Brain microvascular endothelial cell (primary cell): ENCODE measurements around the gene ZWILCH.

Experiments
- DNase-seq: peaks from one replicate; pipeline ENCODE4 v3.0.0-alpha.2; 2020
- H3K27ac ChIP-seq: fragments of 250-450 bp; sonication (Bioruptor Pico); 2 replicates; pipeline ENCODE4 v1.5.1; 2020; ENCODE audit warnings: mild to moderate bottlenecking, moderate library complexity
- H3K27me3 ChIP-seq: fragments of 250-450 bp; sonication (Bioruptor Pico); replicated peaks from 2 replicates; pipeline ENCODE4 v1.5.1; 2020; ENCODE audit warnings: mild to moderate bottlenecking
- H3K36me3 ChIP-seq: fragments of 250-450 bp; sonication (Bioruptor Pico); replicated peaks from 2 replicates; pipeline ENCODE4 v1.5.1; 2020; ENCODE audit warnings: mild to moderate bottlenecking
- H3K4me3 ChIP-seq: 2 replicates; pipeline ENCODE4 v1.5.1; 2011; ENCODE audit warnings: low read depth, mild to moderate bottlenecking, control low read depth, low read length, moderate library complexity
- CTCF ChIP-seq: IDR thresholded peaks from 2 replicates; pipeline ENCODE4 v1.5.1; 2011; ENCODE audit warnings: low read depth, mild to moderate bottlenecking, moderate library complexity, low read length, control low read depth, inconsistent platforms; ENCODE audit errors: missing control alignments
- in situ Hi-C: cut with HindIII; loops from 2 replicates; pipeline ENCODE4 v1.10.0; 2017; ENCODE audit warnings: low sequenced_read_pairs, low pct_ligation_motif_present

The ZWILCH gene

DNA sequence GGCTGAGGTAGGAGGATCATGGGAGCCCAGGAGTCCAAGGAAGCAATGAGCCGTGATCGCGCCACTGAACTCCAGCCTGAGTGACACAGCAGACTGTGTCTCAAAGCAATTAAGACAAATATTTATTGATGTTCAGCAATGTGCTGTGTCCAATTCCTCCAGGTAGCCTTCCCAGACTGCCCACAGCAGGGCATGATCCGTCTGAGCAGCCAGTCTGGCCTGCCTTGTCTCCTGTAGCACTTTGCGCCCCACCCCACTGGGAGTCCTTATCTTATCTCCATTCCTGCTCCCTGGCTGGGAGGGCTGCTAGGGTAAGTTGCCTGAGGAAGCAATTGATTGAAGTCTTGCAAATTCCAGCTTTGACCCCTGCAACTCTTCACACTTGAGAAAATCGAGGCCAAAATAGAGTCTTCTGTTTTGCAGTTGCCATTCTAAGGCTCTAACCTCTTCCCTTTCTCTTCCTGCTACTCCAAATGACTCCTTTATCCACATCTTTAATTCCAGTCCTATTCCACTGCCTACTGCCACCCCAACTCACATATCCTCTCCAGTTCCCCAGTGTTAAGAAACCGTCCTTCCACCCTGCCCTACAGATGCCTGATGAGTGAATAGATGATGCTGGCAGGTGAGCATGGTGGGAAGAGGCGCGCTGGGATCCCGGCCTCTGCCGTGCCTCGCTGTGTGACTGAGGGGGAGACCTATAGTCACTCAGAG lies 87.5 kb downstream of the ZWILCH start:
- Histone ChIP-seq H3K36me3 (no peaks in the 10 kb centered on the region), H3K4me3 (no peak overlapping the region), H3K27ac (no peak overlapping the region), H3K27me3 (no peaks in the 10 kb centered on the region)
- DNase-seq: peak; percentile 14
- TF ChIP-seq CTCF: no peak
- in situ Hi-C loops: no loop called here

- no peaks in the 10 kb centered on the region for H3K27me3 ChIP-seq
- H3K4me3 ChIP-seq: no peak overlapping the region
- no peak overlapping the region for H3K27ac ChIP-seq
- no peak for TF ChIP-seq CTCF
- no peaks in the 10 kb centered on the region for H3K36me3 ChIP-seq
- no peak for DNase-seq
- in situ Hi-C loops: no loop called here
Observed at GRCh38 chr15:66593219-66593780, 88.2 kb downstream of the ZWILCH start.

GRCh38 chr15:66594344-66594743 lies 89.2 kb downstream of the ZWILCH start:
- Histone ChIP-seq H3K27me3 (no peaks in the 10 kb centered on the region), H3K36me3 (no peaks in the 10 kb centered on the region), H3K4me3 (no peak overlapping the region), H3K27ac (no peak overlapping the region)
- TF ChIP-seq CTCF: peak; percentile 19
- in situ Hi-C loops: no loop called here
- DNase-seq: no peak

DNA sequence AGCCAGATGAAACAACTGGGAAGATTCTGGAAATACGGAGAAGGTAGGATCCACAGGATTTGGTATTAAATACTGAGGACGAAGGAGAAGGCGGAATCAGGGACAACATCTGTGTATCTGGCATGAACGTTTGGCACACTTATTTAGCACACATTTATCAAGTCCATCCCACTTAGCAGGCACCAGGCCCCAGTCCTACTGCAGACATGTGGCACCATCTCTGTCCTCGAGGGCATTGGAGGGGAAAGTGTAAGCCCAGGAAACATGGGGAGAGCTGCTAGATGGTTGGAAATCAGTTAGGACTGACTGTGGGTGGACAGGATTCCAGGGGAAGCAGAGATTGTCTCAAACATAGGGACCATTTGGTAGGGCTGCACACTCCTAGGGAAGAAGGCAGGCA lies 89.7 kb downstream of the ZWILCH start:
- Histone ChIP-seq H3K36me3 (no peaks in the 10 kb centered on the region), H3K4me3 (no peak overlapping the region), H3K27me3 (no peaks in the 10 kb centered on the region), H3K27ac (no peak overlapping the region)
- TF ChIP-seq CTCF: no peak
- in situ Hi-C loops: no loop called here
- no peak for DNase-seq

- Histone ChIP-seq H3K27ac (no peak overlapping the region), H3K27me3 (no peaks in the 10 kb centered on the region), H3K4me3 (no peak overlapping the region), H3K36me3 (no peaks in the 10 kb centered on the region)
- in situ Hi-C loops: no loop called here
- TF ChIP-seq CTCF: no peak
- no peak for DNase-seq
Observed at GRCh38 chr15:66595332-66595731, 90.2 kb downstream of the ZWILCH start.
